Measurements from ENCODE around the gene SNPH.
"Not testable (repeated sequence)": the region's sequence is repeated elsewhere in the genome, so short reads cannot be mapped to it uniquely, and the experiment has no call there.

The SNPH gene, protein sequence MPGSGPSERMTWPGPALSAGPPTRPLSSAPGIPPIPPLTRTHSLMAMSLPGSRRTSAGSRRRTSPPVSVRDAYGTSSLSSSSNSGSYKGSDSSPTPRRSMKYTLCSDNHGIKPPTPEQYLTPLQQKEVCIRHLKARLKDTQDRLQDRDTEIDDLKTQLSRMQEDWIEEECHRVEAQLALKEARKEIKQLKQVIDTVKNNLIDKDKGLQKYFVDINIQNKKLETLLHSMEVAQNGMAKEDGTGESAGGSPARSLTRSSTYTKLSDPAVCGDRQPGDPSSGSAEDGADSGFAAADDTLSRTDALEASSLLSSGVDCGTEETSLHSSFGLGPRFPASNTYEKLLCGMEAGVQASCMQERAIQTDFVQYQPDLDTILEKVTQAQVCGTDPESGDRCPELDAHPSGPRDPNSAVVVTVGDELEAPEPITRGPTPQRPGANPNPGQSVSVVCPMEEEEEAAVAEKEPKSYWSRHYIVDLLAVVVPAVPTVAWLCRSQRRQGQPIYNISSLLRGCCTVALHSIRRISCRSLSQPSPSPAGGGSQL

DNA sequence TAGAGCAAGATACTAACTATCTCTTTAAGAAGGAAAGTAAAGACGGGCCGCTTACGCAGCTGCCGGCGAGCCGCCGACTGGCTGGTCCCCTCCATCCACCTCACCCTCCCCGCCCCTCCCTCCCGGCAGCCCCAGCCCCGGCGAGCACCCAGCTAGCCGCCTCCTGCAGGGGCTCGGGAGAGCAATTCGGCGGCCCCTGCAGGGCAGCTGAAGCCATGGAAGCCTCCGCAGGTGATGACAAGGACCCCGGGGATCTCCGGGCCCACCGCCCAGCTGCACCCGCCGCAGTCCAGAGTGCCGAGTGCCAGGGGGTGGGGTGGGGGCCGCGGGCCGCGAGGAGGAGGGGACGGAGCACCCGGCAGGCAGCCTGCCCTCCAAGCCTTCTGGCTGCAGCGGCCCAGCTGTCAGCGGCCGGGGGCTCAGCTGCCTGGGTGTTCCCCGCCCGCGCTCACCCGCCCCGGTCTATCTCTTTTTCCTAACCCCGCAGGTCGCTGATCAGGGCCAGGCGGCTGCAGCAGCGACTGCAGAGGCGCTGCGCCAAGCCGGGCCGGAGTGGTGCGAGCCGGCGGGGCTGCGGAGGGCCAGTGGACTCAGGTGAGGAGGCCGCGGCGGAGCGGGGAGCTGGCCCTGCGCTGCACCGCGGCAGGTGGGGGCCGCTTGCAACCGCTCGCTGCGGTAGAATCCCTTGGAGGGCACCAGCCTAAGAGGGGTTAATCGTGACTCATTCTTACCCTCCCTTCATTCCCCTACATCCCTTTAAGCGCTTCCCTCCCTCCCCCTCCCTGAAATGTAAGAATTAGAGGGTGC, at the start of gene SNPH:
Gene SNPH (plus strand): TSS at position 128 of the 807 bp plus-strand sequence. CDS start 29,946 bp downstream, outside the sequence.
- peak; percentile 44 to 64 for DNase-seq (ENCODE audit: low read depth in 2 of 2)

DNA sequence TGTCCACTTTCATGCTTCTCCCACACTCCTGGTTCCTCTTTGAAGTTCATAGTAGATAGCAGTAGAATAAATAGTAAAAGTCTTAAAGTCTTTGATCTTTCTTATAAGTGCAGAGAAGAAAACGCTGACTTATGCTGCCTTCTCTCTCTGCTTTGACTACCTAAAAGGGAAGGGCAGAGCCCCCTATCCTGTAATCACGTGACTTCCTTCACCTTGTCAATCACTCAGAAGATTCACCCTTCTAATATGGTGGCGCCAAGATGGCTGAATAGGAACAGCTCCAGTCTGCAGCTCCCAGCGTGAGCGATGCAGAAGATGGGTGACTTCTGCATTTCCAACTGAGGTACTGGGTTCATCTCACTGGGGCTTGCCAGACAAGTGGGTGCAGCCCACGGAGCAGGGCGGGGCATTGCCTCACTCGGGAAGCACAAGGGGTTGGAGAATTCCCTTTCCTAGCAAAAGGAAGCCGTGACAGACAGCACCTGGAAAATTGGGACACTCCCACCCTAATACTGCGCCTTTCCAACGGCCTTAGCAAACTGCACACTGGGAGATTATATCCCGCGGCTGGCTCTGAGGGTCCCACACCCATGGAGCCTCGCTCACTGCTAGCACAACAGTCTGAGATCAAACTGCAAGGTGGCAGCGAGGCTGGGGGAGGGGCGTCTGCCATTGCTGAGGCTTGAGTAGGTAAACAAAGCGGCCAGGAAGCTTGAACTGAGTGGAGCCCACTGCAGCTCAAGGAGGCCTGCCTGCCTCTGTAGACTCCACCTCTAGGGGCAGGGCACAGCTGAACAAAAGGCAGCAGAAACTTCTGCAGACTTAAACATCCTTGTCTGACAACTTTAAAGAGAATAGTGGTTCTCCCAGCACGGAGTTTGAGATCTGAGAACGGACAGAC, 49.3 kb upstream of the SNPH start:
- not testable (repeated sequence) for DNase-seq (ENCODE audit: low read depth in 2 of 2)

DNA sequence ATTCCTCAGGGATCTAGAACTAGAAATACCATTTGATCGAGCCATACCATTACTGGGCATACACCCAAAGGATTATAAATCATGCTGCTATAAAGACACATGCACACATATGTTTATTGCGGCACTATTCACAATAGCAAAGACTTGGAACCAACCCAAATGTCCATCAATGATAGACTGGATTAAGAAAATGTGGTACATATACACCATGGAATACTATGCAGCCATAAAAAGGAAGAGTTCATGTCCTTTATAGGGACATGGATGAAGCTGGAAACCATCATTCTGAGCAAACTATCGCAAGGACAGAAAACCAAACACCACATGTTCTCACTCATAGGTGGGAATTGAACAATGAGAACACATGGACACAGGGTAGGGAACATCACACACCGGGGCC, 43.3 kb upstream of the SNPH start:
- not testable (repeated sequence) for DNase-seq (ENCODE audit: low read depth in 2 of 2)

DNA sequence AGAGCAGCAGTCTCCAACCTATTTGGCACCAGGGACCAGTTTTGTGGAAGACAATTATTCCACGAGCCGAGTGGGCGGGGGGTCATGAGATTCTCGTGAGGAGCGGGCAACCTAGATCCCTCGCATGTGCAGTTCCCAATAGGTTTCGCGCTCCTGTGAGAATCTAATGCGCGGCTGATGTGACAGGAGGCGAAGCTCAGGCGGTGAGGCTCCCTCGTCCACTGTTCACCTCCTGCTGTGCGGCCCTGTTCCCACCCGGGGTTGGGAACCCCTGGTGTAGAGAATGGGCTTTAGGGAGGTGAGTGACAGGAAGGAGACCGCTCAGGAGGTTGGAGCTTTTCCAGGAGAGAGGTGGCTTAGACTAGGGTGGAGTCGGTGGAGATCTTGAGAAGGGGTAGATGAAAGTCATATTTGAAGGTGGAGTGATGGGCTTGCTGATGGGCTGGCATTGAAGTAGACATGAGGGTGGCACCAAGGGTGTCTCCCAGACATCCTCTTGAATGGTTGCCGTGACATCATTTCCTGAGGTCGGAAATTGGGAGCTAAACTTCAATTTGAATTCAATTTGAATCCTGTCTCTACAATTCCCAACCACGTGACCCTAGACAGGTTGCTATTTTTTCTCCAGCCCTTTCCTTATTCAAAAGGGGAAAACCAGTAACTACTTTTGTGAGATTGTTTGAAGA, 41.7 kb upstream of the SNPH start:
- no peak for DNase-seq (ENCODE audit: low read depth in 2 of 2)

DNA sequence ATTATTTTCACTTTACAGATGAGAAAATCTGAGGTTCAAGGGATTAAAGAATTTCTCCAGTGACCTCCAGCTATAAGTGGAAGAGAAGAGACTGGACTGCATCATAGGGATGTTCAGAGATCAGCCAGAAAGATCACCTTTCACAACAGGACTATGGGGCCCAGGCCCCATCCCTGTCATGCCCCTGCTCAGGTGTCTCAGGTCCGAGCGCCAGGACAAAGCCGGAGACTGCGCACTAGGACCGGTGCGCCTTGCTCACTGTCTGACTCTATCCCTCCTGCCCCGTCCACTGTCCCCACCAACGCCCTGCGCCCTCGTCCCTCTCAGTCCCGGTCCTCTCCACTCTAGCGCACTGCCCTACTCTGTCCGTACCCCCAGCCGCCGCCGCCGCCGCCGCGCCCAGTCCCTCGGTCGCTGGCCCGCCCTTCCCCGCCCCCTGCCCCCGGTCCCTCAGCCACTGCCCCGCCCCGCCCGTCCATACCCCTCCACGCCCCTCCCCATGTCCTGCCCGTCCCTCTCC, 40.8 kb upstream of the SNPH start:
- DNase-seq (ENCODE audit: low read depth in 2 of 2), result no peak

DNA sequence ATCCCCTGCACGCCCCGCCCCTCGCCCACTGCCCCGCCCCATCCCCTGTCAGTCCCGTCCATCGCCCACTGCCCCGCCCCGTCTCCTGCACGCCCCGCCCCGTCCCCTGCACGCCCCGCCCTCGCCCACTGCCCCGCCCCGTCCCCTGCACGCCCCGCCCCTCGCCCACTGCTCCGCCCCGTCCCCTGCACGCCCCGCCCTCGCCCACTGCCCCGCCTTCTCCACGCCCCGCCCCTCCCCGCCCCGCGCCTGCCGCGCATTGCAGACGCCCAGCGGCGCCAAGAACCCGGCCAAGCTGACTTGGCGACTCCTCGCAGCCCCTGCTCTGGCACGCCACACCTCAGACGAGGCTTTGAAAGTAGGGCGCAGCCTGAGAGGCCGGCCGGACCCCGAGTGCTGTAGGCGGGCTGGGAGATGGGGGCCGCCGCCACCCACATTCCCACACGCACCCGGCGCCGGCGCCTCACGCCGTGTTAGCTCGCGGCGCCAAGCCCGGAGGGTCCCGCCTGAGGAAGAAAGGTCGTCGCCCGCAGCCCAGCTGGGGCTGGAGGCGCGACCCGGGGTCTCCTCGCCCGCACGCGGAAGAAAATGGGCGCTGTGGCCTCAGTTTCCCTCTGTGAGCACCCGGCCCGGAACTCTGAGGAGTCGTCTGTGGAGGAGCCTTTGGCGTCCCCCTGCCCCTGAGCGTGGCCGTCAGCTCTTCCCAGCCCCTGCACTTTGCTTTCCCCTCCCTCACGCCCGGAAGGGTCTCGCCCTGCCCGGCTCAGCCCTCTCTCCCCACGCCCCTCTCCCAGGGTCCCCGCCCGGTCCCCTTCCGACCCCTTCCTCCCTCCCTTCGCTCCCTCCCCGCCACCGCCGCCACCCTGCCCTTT, 40.1 kb upstream of the SNPH start, which contains the start of gene RAD21L1:
Gene RAD21L1 (plus strand): TSS at position 262 of the 872 bp plus-strand sequence. CDS start 2,410 bp downstream, outside the sequence.
- DNase-seq (ENCODE audit: low read depth in 2 of 2), result peak; percentile 73 to 75

DNA sequence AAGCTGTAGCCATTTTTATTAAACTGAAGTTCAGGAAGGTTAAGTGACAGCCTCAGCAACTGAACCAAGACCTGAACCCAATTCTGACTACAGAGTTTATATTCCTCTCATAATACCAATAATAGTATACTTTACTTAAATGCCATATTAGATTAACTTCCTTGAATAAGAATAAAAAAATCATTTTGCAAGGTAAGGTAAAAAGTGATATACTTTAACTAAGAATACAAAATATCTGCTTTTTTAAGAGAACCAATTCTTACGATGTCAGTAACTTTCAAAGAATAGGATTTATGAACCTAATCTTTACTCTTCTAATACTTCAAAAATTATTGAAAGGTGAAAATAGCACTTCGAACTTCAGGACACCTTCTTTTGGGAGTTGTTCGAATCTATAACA, 36.6 kb upstream of the SNPH start:
- no peak for DNase-seq (ENCODE audit: low read depth in 2 of 2)

DNA sequence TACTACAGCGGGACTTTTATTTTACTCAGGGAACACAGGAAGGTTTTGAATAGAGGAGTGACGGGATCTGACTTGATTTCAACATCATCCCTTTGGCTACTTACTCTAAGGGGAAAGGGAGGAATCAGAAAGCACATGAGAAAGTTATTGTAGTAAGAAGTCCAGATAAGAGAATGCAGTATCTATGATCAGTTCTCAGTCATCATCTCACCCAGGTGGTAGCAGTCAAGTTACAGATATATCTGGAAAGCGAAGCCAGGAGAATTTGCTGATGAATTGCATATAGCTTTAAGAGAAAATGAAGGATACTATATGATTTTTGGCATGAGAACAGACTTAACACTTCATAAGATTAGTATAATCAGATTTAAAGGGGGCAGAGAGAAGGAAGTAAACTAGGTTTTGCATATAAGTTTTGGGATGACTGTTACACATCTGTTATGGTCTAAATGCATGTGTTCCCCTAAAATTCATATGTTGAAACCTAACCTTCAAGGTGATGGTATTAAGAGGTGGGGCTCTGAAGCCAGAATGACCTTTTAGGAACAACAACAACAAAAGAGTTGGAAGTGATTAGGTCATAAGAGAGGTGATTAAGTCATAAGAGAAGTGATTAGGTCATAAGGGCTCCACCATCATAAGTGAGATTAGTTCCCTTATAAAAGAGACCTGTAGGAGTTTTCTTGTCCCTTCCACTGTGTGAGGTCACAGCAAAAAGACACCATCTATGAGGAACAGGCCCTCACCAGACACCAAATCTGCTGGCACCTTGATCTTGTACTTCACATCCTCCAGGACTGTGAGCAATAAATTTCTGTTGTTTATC, 33.6 kb upstream of the SNPH start:
- DNase-seq (ENCODE audit: low read depth in 2 of 2), result no peak

DNA sequence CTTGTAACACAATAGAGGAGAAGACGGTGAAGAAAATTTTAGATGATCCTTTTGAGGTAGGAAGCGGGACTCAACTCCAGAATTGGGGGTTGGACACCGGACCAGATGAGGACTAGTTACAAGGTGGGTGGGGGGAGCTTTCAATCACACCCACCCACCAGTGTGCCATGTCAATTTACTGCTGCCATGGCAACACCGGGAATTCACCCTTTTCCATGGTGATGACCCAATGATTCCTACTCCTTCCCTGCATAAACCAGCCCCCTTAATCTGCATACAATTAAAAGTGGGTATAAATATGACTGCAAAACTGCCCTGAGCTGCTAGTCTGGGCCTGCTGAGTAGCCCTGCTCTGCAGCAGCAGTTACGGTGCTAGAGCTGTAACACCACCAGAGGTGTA, 25.5 kb upstream of the SNPH start:
- DNase-seq (ENCODE audit: low read depth in 2 of 2), result no peak

DNA sequence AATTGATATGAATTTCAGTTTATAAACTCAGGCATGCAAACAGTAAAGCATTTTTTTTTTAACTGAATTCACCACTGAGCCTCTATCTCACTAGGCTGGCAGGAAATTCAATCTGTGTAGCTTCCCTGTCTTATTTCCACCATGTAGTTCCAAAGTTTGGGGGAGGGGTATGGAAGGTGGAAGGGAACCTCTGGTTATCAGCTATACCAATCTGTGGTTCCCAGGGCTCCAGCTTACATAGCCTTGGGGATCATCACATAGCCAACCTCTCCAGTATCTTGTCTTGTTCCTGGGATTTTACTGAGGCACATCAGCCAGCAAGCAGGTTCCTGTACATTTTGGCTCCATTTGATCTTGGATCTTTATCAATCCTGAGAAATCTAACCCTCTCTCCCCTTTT, 24.6 kb upstream of the SNPH start:
- DNase-seq (ENCODE audit: low read depth in 2 of 2), result no peak

DNA sequence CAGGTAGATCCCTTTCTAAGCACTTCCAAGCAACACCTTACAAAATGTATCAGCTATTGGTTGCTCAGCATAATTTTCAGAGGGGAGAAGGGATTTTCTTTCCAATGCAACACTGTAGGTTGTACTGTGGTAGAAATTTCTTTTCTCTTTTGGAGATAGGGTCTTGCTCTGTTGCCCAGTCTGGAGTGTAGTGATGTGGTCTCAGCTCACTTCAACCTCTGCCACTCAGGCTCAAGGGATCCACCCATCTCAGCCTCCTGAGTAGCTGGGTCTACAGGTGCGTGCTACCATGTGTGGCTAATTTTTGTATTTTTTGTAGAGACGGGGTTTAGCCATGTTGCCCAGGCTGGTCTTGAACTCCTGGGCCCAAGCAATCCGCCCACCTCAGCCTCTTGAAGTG, 24.0 kb upstream of the SNPH start:
- DNase-seq (ENCODE audit: low read depth in 2 of 2), result no peak

DNA sequence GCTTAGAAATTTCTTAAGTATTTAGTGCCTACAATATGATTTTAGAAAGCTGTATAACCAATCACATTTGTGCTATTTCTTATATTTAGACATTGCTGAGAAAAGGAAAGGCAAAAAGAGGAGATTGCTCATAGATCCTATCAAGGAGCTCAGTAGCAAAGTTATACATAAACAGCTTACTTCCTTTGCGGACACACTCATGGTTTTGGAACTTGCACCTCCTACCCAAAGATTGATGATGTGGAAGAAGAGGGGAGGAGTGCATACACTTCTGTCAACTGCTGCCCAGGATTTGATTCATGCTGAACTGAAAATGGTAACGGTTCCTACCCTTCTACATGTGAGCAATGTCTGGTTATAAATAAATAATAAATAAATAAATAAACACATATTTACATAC, 23.6 kb upstream of the SNPH start:
- no peak for DNase-seq (ENCODE audit: low read depth in 2 of 2)

DNA sequence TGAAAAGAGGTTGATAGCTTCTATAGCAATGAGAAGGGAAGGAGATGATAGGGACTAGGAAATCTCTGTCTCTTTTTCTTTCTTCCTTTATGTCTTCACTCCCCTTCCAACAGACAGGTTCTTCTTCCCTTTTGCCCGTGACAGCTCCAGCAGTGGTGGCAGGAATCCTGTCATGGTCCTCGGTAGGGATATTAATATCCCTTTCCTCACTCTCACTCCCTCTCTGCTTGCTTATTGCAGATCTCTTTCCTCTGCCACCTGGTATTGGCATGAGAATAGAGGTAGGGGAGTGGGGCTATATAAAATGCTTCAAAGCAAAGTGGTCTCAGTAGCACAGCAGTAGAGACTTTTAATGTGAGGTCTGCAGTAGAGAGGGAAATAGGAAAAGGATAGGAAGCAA, 20.5 kb upstream of the SNPH start:
- no peak for DNase-seq (ENCODE audit: low read depth in 2 of 2)

DNA sequence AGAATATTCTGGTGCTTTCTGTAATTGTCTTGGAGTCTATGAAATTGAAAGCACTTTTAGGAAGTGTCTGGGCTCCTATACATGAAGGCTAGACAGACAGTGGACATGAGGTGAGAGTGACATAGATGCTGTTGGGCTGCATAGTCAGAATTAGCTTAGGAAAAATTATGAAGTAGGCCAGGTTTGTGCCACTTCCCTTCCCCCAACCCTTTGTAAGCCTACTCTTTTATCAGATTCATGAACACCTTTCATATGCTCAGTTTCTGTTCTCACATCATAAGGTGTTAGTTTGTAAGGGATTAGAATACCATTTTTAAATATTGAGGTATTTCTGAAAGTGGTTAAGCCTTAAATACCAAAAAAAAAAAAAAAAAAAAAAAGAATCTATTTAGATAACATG, 18.4 kb upstream of the SNPH start:
- DNase-seq (ENCODE audit: low read depth in 2 of 2), result no peak

DNA sequence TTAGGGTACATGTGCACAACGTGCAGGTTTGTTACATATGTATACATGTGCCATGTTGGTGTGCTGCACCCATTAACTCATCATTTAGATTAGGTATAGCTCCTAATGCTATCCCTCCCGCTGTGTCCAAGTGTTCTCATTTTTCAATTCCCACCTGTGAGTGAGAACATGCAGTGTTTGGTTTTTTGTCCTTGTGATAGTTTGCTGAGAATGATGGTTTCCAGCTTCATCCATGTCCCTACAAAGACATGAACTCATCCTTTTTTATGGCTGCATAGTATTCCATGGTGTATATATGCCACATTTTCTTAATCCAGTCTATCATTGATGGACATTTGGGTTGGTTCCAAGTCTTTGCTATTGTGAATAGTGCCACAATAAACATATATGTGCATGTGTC, 15.8 kb upstream of the SNPH start:
- DNase-seq (ENCODE audit: low read depth in 2 of 2), result not testable (repeated sequence)

DNA sequence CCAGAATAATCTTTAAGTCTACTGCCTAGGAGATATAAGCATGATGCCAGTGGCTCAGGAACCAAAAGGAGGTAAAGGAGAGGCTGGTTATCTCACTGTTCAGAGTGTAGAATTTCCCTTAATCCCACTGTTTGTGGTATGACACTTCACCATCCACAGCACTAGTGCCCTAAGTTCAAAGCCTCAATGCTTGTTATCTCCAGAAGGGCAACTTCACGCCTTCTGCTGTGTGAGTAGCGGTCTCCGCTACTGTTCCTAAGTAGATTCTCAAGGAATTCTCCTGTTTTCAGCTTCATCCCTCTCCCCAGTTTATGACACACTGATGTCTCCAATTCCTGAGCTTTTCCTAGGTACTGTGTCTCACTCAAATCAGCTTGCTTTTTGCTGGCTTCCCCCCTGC, 13.7 kb upstream of the SNPH start:
- DNase-seq (ENCODE audit: low read depth in 2 of 2), result no peak

DNA sequence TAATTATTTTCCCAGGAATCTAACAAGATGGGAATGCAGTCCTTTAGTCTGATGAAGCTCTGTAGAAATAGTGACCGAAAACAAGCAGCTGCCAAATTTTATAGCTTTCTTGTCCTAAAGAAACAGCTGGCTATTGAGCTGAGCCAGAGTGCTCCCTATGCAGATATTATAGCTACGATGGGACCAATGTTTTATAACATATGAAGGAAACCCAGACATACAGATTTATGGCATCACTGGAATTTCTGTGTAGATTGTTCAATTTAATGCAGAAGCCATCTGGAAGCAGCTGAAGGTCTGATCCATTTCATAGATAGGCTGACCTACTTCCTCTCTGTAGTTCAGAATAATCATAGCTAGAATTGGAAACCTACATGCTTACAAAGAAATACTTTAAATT, 11.8 kb upstream of the SNPH start:
- DNase-seq (ENCODE audit: low read depth in 2 of 2), result no peak

DNA sequence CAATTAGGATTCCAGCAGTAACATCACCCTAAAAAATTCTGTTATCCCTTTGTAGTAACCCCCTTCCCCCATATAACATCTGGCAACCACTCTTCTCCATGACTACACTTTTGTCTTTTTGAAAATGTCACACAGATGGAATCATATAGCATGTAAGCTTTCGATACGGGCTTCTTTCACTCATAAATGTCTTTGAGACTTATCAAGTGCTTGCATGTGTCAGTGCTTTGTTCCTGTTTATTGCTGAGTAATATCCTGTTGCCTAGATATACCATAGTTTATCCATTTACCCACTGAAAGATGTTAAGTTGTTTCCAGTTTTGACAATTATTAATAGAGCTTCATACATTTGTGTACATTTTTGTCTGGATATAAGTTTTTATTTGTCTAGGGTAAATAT, 10.4 kb upstream of the SNPH start:
- no peak for DNase-seq (ENCODE audit: low read depth in 2 of 2)

DNA sequence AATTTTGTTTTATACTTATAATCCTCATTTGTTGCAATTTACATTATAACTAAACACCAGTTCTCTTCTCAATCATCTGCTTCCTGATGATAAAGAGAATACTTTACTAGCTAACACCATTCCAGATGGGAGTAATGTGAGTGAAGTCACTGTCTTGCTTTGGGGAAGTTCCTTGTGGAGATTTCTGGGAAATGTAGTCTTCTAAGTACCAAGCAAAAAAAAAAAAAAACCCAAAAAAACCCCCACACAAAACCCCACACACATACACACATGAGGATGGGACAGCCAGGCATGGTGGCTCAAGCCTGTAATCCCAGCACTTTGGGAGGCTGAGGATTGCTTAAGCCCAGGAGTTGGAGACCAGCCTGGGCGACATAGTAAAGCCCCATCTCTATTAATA, 2.2 kb upstream of the SNPH start:
- no peak for DNase-seq (ENCODE audit: low read depth in 2 of 2)

All from stimulated activated CD4-positive, alpha-beta T cell treated with anti-CD3 and anti-CD28 coated beads, Interleukin-12 subunit alpha, Interleukin-12 subunit beta, amount 100 ng/mL, for 24 hours (primary cell).